Activated T-helper 1 cell treated with anti-CD3 and anti-CD28 coated beads, Interleukin-12 subunit alpha, Interleukin-12 subunit beta, Interleukin-2, Interleukin-4 antibody, amounts not matched to agents 30 ng/mL and 10 ng/mL and 1 ng/mL, durations not matched to agents 14 hours and 24 hours and 36 hours (primary cell): ENCODE data around the gene ANKRD24. TPM values are rescaled to one million over a fixed set of nuclear protein-coding genes. Genes with fewer than 3 reads are reported as not detected.
"Not testable (repeated sequence)": the region's sequence is repeated elsewhere in the genome, so short reads cannot be mapped to it uniquely, and the experiment has no call there.

ENCODE experiments used
- DNase-seq: peaks from one replicate; pipeline ENCODE4 v3.0.0; 2021; ENCODE audit warnings: low spot score
- H3K27ac Mint-ChIP-seq: one replicate; pipeline ENCODE4 v1.8.0; 2021; ENCODE audit warnings: mild to moderate bottlenecking, mixed read lengths
- H3K27me3 Mint-ChIP-seq: one replicate; pipeline ENCODE4 v1.8.0; 2022; ENCODE audit warnings: mild to moderate bottlenecking, moderate library complexity, mixed read lengths; ENCODE audit not compliant: insufficient read depth
- H3K36me3 Mint-ChIP-seq: one replicate; pipeline ENCODE4 v1.8.0; 2021; ENCODE audit warnings: low read depth, mixed read lengths
- H3K4me1 Mint-ChIP-seq: one replicate; pipeline ENCODE4 v1.8.0; 2021; ENCODE audit warnings: low read depth, mixed read lengths
- H3K4me3 Mint-ChIP-seq: one replicate; pipeline ENCODE4 v1.8.0; 2021; ENCODE audit warnings: mild to moderate bottlenecking, moderate library complexity, mixed read lengths
- H3K9me3 Mint-ChIP-seq: one replicate; pipeline ENCODE4 v1.8.0; 2021; ENCODE audit warnings: mixed read lengths
- intact Hi-C: fragments of 100-400 bp; cut with micrococcal nuclease; formaldehyde crosslinking; loops from one replicate; pipeline ENCODE4 v1.15.1; 2024
- total RNA-seq: library from RNA; stranded (reverse); gene quantifications from 2 replicates; pipeline ENCODE4 v1.2.3, GENCODE V29; 2022

The ANKRD24 gene
- total RNA-seq, 1 donor from 2014 or later = 0.49 TPM

GRCh38 chr19:4177146-4177545, 5.3 kb upstream of the ANKRD24 start:
- H3K4me3 Mint-ChIP-seq = no peak overlapping the region
- no peaks in the 10 kb centered on the region for H3K9me3 Mint-ChIP-seq
- peaks cover 24% of the 10 kb centered on the region for H3K4me1 Mint-ChIP-seq
- H3K36me3 Mint-ChIP-seq = peaks cover 18% of the 10 kb centered on the region
- H3K27me3 Mint-ChIP-seq = peaks cover under 1% of the 10 kb centered on the region
- H3K27ac Mint-ChIP-seq = no peak overlapping the region
- intact Hi-C loops = no loop called here
- DNase-seq = no peak

DNA sequence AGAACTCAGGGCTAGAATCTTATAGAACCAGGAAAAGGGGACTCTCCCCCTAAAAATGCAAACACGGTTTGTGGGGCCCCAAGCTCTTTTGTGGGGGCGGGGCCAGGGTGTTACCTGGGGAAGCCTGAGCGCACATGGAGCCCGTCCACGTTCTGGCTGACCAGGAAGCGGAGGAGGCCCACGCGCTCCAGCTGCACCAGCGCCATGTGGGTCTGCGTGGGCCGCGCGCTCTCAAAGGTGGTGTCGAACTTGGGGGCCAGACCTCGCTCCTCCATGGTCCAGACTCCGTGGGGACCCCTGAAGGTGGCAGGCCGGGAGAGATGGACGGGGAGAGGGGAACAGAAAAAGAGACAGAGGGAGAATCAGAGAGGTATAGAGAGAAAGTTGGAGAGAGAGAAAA, 3.5 kb upstream of the ANKRD24 start:
- H3K4me1 Mint-ChIP-seq = peaks cover 33% of the 10 kb centered on the region
- H3K4me3 Mint-ChIP-seq = peak overlapping the region; percentile 70
- H3K9me3 Mint-ChIP-seq = no peaks in the 10 kb centered on the region
- intact Hi-C loops = no loop called here
- no peaks in the 10 kb centered on the region for H3K27me3 Mint-ChIP-seq
- H3K36me3 Mint-ChIP-seq = peaks cover 20% of the 10 kb centered on the region
- no peak for DNase-seq
- peak overlapping the region; percentile 75 for H3K27ac Mint-ChIP-seq

DNA sequence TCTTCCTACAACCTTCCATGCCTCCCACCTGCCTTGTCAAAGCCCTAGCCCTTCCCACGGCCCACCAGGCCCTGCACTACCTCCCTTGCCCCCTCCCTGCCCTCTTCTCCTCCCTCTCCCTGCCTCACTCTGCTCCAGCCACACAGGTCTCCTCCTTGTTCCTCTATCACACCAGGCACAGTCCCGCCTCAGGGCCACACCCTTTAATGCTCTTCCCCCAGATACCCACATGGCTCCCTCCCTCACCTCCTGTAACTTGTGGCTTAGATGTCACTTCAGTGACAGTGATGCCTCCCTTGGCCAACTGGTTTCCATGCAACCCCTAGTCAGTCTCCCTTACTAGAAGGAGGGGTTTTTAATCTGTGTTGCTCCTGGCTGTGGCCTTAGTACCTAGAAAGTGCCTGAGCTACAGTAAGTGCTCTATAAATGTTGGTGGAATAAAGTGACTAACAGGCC, 1.4 kb upstream of the ANKRD24 start:
- DNase-seq = no peak
- intact Hi-C loops = loop anchor here (5.0 kb wide), 2 partner anchors 44 to 291 kb away; partner anchors contain the start of gene HDGFL2
- Mint-ChIP-seq H3K27me3 (peaks cover 5% of the 10 kb centered on the region), H3K4me3 (peak overlapping the region; percentile 98), H3K36me3 (peaks cover 15% of the 10 kb centered on the region), H3K4me1 (peaks cover 38% of the 10 kb centered on the region), H3K27ac (peak overlapping the region; percentile 70), H3K9me3 (no peaks in the 10 kb centered on the region)

DNA sequence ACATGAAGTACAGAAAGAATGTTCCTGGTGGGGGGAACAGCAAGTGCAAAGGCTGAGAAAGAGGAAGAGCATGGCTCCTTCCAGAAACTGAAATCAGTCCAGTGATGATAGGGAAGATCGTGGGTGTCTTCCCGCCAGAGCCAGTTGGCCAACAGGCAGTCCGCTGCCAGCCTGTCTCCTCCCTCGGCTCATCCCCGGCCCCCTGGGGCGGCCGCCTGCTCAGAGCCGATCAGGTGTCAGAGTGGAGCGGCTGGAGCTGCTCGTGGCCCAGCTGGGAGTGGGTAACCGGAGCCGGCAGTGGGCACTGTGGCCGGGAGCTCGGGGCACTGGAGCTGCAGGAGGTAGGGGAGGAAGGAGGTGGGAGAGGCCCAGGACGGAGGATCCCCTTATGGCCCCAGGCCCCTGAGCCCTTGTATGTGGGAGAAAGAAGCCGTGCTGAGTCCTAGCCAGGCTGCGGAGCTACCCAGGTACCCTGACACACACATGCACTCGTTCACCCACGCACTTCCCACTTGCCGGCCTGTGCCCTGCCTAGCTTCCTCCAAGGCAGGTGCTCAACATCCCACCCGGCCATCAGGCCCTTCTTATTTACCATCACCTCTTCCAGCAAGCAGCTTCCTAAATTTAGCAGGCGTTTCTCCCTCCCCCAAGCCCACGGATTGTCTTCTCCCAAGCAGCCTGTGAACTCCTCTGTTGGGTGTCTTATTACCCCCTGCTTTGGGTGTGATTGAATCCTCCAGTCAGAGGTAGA, 1.7 kb downstream of the ANKRD24 start:
- Mint-ChIP-seq H3K27ac (peak overlapping the region; percentile 27), H3K9me3 (no peaks in the 10 kb centered on the region), H3K27me3 (peaks cover 11% of the 10 kb centered on the region), H3K4me1 (peaks cover 43% of the 10 kb centered on the region), H3K36me3 (peaks cover 13% of the 10 kb centered on the region), H3K4me3 (peak overlapping the region; percentile 62)
- intact Hi-C loops = loop anchor here (2.0 to 5.0 kb wide), 3 partner anchors 47 to 288 kb away; partner anchors contain the start of genes HDGFL2 and YJU2
- DNase-seq = no peak

DNA sequence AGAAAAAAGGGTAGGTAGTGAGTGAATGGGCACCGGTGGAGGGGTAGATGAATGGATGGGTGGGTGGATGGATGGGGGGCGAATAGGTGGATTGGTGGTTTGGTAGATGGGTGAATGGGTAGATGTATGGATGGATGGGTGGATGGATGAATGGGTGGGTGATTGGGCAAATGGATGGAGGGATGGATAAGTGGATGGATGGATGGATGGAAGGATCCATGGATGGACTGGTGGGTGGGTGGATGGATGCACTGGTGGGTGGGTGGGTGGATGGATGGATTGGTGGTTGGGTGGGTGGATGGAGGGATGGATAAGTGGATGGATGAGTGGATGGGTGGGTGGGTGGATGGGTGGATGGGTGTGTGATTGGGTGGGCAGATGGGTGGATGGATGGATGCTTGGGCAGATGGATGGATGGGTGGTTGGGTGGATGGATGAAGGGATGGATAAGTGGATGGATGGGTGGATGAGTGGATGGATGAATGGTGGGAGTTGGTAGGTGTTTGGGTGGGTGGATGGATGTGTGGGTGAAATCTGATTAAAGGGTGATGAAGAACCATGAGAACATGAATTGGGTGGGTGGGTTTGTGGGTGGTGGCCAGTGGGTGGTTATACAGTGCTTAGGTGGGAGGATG, 2.3 kb downstream of the ANKRD24 start:
- Mint-ChIP-seq H3K9me3 (no peaks in the 10 kb centered on the region), H3K36me3 (peaks cover 6% of the 10 kb centered on the region), H3K27ac (peak overlapping the region; percentile 68), H3K4me1 (peaks cover 36% of the 10 kb centered on the region), H3K4me3 (peak overlapping the region; percentile 63), H3K27me3 (peaks cover 11% of the 10 kb centered on the region)
- no peak for DNase-seq
- intact Hi-C loops = loop anchor here (5.0 kb wide), 2 partner anchors 48 to 287 kb away; partner anchors contain the start of gene HDGFL2

DNA sequence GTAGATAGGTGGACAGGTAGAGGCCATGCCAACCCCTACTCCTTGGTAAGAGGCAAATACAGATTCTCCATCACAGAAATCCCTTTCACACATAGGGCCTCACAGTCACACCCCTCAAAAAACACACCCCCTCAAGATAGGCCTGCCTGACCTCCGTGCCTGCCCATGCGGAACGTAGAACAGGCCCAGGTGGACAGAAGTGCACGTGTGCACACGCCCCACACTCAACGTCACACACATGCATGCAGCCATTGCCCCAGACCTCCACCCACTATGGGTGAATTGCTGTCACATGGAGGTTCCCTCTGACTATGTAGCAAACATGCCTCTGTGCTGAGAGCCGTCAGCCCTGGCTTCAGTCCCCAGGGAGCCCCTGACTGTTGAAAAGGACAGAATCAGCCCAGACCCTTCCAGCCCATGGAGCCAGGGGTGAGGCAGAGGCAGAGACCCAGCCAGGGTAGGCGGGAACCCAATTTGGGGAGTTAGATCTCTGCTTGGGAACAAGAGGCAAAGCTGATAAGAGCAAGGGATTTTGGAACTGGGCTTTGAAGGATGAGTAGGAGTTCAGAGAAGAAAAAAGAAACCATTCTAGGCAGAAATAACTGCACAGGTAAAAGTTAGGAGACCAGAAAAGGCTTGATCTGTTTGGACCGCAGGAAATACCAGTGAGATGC, 3.1 kb downstream of the ANKRD24 start:
- H3K27me3 Mint-ChIP-seq = peaks cover 11% of the 10 kb centered on the region
- no peak for DNase-seq
- H3K9me3 Mint-ChIP-seq = no peaks in the 10 kb centered on the region
- peaks cover 29% of the 10 kb centered on the region for H3K4me1 Mint-ChIP-seq
- intact Hi-C loops = loop anchor here (1.0 to 2.0 kb wide), 4 partner anchors 19 to 199 kb away; partner anchors contain the start of genes MAP2K2 and PIAS4
- H3K4me3 Mint-ChIP-seq = peak overlapping the region; percentile 63
- H3K27ac Mint-ChIP-seq = no peak overlapping the region
- peaks cover 6% of the 10 kb centered on the region for H3K36me3 Mint-ChIP-seq

DNA sequence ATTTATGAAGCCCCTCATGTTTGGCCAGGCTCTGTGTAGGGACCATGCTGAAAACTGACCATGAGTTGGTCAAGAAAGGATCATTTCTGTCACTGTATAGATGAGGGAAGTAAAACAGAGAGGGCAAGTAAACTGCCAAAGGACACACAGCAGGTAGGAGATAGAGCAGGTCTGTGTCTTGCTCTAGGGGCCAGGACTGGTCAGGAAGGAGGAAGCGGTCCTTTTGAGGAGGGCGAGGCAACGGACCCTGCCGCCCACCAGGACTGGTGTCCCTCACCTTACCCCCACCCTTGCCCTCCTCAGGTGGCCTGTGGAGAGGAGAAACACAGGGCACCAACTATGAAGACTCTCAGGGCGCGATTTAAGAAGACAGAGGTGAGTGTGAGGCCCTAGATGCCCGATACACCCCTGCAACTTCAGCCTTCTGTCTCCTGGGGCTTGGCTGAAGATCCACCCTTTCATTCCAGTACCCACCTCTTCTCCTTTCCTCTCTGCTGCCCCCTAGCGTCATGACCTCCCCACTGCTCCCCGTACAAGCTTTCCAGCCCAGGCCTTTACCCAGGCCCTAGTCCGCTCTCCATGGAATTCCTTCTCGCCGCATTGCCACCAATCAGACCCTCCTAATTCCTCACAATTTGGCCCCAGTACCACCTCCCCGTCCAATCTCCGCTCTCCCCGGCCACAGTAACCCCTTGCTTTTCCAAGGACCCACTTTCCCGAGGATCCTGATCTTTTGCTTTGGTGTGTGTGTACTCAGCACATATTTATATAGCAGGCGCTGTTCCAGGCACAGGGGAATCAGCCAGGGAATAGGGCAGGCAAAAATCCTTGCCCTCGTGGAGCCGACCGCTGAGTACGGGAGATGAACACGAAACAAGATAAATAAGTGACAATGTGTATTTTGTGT, 3.9 kb downstream of the ANKRD24 start:
- intact Hi-C loops = loop anchor here (1.0 to 2.0 kb wide), 4 partner anchors 18 to 200 kb away; partner anchors contain the start of genes MAP2K2 and PIAS4
- Mint-ChIP-seq H3K27ac (no peak overlapping the region), H3K4me1 (peaks cover 23% of the 10 kb centered on the region), H3K9me3 (no peaks in the 10 kb centered on the region), H3K36me3 (peaks cover 3% of the 10 kb centered on the region), H3K4me3 (no peak overlapping the region), H3K27me3 (peaks cover 11% of the 10 kb centered on the region)
- DNase-seq = peak; percentile 65

DNA sequence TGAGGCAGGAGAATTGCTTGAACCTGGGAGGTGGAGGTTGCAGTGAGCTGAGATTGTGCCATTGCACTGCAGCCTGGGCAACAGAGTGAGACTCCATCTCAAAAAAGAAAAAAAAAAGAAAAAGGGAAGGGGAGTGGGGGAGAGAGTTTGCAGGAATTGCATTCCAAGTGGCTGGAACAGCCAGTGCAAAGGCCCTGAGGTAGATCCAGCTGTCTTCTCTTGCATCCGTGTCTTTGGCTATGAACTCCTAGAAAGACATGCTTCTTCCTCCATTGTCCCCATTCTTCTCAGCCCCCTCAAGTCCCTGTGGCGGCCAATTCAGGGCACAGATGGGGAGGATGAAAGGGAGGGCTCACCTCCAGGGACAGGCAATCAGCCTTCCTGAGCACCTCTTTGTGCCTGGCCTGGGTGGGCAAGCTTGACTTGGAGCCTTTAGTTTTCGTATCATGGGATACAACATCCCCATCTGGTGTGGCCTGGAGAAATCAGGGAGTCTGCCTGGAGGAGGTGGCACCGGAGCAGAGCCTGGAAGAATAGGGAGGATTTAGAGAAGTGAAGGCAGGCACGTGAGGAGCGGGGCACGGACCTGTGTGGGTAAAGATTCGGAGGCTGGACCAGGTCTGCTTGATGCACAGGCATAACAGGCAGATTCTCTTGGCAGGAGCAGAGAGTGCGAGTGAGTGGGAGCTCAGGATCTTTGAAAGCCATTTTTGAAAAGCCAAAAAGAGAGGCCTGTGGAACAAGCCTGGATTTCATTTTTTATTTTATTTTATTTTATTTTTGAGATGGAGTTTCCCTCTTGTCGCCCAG, 5.0 kb downstream of the ANKRD24 start:
- intact Hi-C loops = loop anchor here (2.0 kb wide), 2 partner anchors 17 to 181 kb away; partner anchors contain the start of gene PIAS4
- H3K27ac Mint-ChIP-seq = no peak overlapping the region
- H3K27me3 Mint-ChIP-seq = peaks cover 11% of the 10 kb centered on the region
- H3K4me3 Mint-ChIP-seq = no peak overlapping the region
- H3K9me3 Mint-ChIP-seq = no peaks in the 10 kb centered on the region
- no peak for DNase-seq
- H3K4me1 Mint-ChIP-seq = peaks cover 20% of the 10 kb centered on the region
- no peaks in the 10 kb centered on the region for H3K36me3 Mint-ChIP-seq

GRCh38 chr19:4189641-4190040, 7.2 kb downstream of the ANKRD24 start:
- Mint-ChIP-seq H3K4me3 (no peak overlapping the region), H3K27ac (no peak overlapping the region), H3K27me3 (peaks cover 11% of the 10 kb centered on the region), H3K36me3 (no peaks in the 10 kb centered on the region), H3K9me3 (no peaks in the 10 kb centered on the region), H3K4me1 (peaks cover 12% of the 10 kb centered on the region)
- DNase-seq = no peak
- intact Hi-C loops = no loop called here

DNA sequence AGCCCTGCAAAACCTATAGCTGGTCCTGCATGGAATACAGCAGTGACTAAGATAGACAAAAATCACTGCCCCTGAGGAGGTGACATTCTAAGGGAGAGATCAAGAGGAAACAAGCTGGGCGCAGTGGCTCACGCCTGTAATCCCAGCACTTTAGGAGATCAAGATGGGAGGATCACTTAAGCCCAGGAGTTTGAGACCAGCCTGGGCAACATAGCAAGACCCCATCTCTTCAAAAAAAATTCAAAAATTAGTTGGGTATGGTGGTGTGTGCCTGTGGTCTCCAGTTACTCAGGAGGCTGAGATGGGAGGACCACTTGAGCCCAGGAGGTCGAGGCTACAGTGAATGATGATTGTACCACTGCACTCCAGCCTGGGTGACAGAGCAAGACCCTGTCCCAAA, 10.0 kb downstream of the ANKRD24 start:
- H3K4me3 Mint-ChIP-seq, H3K27me3 Mint-ChIP-seq, H3K36me3 Mint-ChIP-seq, DNase-seq, H3K4me1 Mint-ChIP-seq, H3K9me3 Mint-ChIP-seq, intact Hi-C loops, H3K27ac Mint-ChIP-seq: not testable (repeated sequence)

GRCh38 chr19:4194353-4194752, 11.9 kb downstream of the ANKRD24 start:
- peaks cover 6% of the 10 kb centered on the region for H3K4me1 Mint-ChIP-seq
- intact Hi-C loops = no loop called here
- no peak overlapping the region for H3K4me3 Mint-ChIP-seq
- no peak overlapping the region for H3K27ac Mint-ChIP-seq
- H3K27me3 Mint-ChIP-seq = peaks cover 17% of the 10 kb centered on the region
- H3K9me3 Mint-ChIP-seq = peaks cover 10% of the 10 kb centered on the region
- peaks cover 3% of the 10 kb centered on the region for H3K36me3 Mint-ChIP-seq
- no peak for DNase-seq
